Activated CD4-positive, CD25-positive, alpha-beta regulatory T cell treated with anti-CD3 and anti-CD28 coated beads, Interleukin-2, amount 50 U/mL, for 72 hours (primary cell): ENCODE results near the gene LRRN3.

ENCODE experiments used
- DNase-seq: peaks from one replicate; pipeline ENCODE4 v3.0.0; 2021

Gene LRRN3

GRCh38 chr7:111080495-111081105, 10.3 kb upstream of the LRRN3 start:
- no peak for DNase-seq

- no peak for DNase-seq
Measured at GRCh38 chr7:111081546-111082267, 9.2 kb upstream of the LRRN3 start.

- DNase-seq: no peak
Measured at GRCh38 chr7:111082351-111082750, 8.6 kb upstream of the LRRN3 start.

- no peak for DNase-seq
Measured at GRCh38 chr7:111083413-111083812, 7.5 kb upstream of the LRRN3 start.

GRCh38 chr7:111085356-111085755, 5.6 kb upstream of the LRRN3 start:
- no peak for DNase-seq

- DNase-seq: no peak
Measured at GRCh38 chr7:111086532-111086931, 4.4 kb upstream of the LRRN3 start.

- DNase-seq: no peak
Measured at GRCh38 chr7:111088328-111088727, 2.6 kb upstream of the LRRN3 start.

- DNase-seq: no peak
Measured at GRCh38 chr7:111089822-111090426, 1.0 kb upstream of the LRRN3 start.

- no peak for DNase-seq
Measured at GRCh38 chr7:111091593-111092358, 849 bp downstream of the LRRN3 start.

- DNase-seq: no peak
Measured at GRCh38 chr7:111092406-111093236, 1.7 kb downstream of the LRRN3 start.

GRCh38 chr7:111093496-111093895, 2.6 kb downstream of the LRRN3 start:
- no peak for DNase-seq

- DNase-seq: no peak
Measured at GRCh38 chr7:111094419-111094818, 3.5 kb downstream of the LRRN3 start.

- no peak for DNase-seq
Measured at GRCh38 chr7:111096997-111097396, 6.1 kb downstream of the LRRN3 start.

GRCh38 chr7:111098011-111098925, 7.3 kb downstream of the LRRN3 start:
- no peak for DNase-seq

- DNase-seq: no peak
Measured at GRCh38 chr7:111098926-111099250, 8.0 kb downstream of the LRRN3 start.

- no peak for DNase-seq
Measured at GRCh38 chr7:111101856-111102646, 11.1 kb downstream of the LRRN3 start.

GRCh38 chr7:111103136-111103535, 12.2 kb downstream of the LRRN3 start:
- DNase-seq: no peak

- no peak for DNase-seq
Measured at GRCh38 chr7:111103678-111104274, 12.8 kb downstream of the LRRN3 start.

GRCh38 chr7:111104710-111105109, 13.8 kb downstream of the LRRN3 start:
- DNase-seq: no peak

GRCh38 chr7:111105269-111105668, 14.3 kb downstream of the LRRN3 start:
- DNase-seq: no peak
